ENCODE data around the gene SCNN1B.

The SCNN1B gene

DNA sequence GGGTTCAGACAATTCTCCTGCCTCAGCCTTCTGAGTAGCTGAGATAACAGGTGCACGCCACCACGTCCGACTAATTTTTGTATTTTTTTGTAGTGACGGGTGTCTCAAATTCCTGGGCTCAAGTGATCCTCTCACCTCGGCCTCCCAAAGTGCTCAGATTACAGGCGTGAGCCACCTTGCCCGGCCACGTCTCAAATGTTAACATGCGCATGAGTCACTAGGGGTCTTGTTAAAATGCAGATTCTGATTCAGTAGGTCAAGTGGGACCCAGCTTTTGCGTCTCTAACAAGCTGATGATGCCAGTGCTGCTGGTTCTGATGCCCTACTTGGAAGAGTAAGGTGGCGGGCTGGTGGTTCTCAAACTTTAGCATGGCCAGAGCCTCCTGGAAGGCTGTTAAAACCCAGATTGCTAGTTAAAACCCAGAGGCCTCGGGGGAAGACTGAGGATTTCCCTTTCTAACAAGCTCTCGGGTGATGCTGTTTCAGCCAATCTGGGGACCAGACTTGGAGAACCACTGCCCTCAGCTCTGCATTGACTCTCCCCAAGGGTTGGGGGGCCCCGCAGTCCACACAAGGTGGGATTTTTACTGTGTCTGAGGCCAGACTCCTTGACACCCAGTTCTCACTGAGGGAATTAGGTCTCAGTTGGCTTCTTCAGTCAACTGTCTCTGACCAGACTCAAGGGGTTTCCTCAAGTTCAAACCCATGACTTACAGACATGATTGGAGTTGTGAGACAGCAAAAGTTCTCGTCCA lies 17.9 kb downstream of the SCNN1B start:
- H3K23ac ChIP-seq (ENCODE audit: low read length): no peak overlapping the region
- H3K9me3 ChIP-seq (ENCODE audit: insufficient read depth, low read depth, low read length): peaks cover 3% of the 10 kb centered on the region
- H4K12ac ChIP-seq (ENCODE audit: low read depth, low read length): no peak overlapping the region
- no peaks in the 10 kb centered on the region for H3K79me2 ChIP-seq (ENCODE audit: control insufficient read depth, insufficient read depth, low read length, poor library complexity)
- no peak overlapping the region for H3K4ac ChIP-seq (ENCODE audit: low read depth, low read length)
- H4K91ac ChIP-seq (ENCODE audit: low read depth, low read length): no peak overlapping the region
- H2AK5ac ChIP-seq (ENCODE audit: low read length): no peak overlapping the region
- WGBS (ENCODE audit: extremely low coverage, insufficient coverage, insufficient read length): no CpG with 5 or more reads among the region's 15 CpGs
- H4K8ac ChIP-seq (ENCODE audit: low read depth, low read length): no peak overlapping the region
- no peaks in the 10 kb centered on the region for H3K36me3 ChIP-seq (ENCODE audit: control insufficient read depth in 1 of 2, insufficient read depth in 2 of 2, low read length in 2 of 2)
- no peak overlapping the region for H2BK120ac ChIP-seq (ENCODE audit: insufficient read depth, low read length, poor library complexity)
- H3K27ac ChIP-seq (ENCODE audit: low read depth, low read length): no peak overlapping the region
- H2BK12ac ChIP-seq (ENCODE audit: low read length): no peak overlapping the region
- no peak overlapping the region for H3K4me3 ChIP-seq (ENCODE audit: low read depth, low read length)
- H3K4me2 ChIP-seq (ENCODE audit: low read length): no peak overlapping the region
- no peak overlapping the region for H3K18ac ChIP-seq (ENCODE audit: low read length)
- no peak overlapping the region for H3K9ac ChIP-seq (ENCODE audit: low read length)
- H3K4me1 ChIP-seq (ENCODE audit: control insufficient read depth in 1 of 2, insufficient read depth in 2 of 2, low read length in 2 of 2): no peaks in the 10 kb centered on the region
- no peaks in the 10 kb centered on the region for H3K27me3 ChIP-seq (ENCODE audit: insufficient read depth, low read length)
- no peak for DNase-seq
- no peak overlapping the region for H2AFZ ChIP-seq (ENCODE audit: insufficient read depth, low read length, poor library complexity)
- no peak overlapping the region for H2BK5ac ChIP-seq (ENCODE audit: low read depth, low read length, poor library complexity)
- no peak overlapping the region for H3K14ac ChIP-seq (ENCODE audit: low read length)
- H3K79me1 ChIP-seq (ENCODE audit: low read length): no peaks in the 10 kb centered on the region

DNA sequence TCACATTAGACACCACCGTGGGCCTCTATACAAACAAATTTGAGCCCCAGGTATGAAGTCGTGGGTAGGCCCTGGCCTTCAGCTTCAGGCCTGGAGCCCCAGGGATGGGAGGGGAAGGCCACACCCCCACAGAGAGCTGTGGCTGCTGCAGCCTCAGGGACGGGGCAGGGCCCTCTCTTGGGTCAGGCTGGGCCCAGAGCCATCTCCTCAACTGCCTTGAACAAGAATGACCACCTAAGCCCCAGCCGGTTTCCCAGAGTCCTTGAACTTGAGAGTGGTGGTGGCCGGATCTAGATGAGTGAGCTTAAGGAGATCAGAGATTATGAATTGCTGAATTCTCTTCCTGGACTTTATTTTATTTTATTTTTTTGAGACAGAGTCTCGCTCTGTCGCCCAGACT lies 18.6 kb downstream of the SCNN1B start:
- H2AFZ ChIP-seq (ENCODE audit: insufficient read depth, low read length, poor library complexity): no peak overlapping the region
- H3K79me2 ChIP-seq (ENCODE audit: control insufficient read depth, insufficient read depth, low read length, poor library complexity): no peaks in the 10 kb centered on the region
- no peak overlapping the region for H3K4me2 ChIP-seq (ENCODE audit: low read length)
- no peak overlapping the region for H3K4me3 ChIP-seq (ENCODE audit: low read depth, low read length)
- no peak overlapping the region for H3K9ac ChIP-seq (ENCODE audit: low read length)
- H4K12ac ChIP-seq (ENCODE audit: low read depth, low read length): no peak overlapping the region
- no peak overlapping the region for H3K23ac ChIP-seq (ENCODE audit: low read length)
- H4K91ac ChIP-seq (ENCODE audit: low read depth, low read length): no peak overlapping the region
- no peak overlapping the region for H2AK5ac ChIP-seq (ENCODE audit: low read length)
- H3K79me1 ChIP-seq (ENCODE audit: low read length): no peaks in the 10 kb centered on the region
- H4K8ac ChIP-seq (ENCODE audit: low read depth, low read length): no peak overlapping the region
- no peak overlapping the region for H2BK5ac ChIP-seq (ENCODE audit: low read depth, low read length, poor library complexity)
- no peaks in the 10 kb centered on the region for H3K36me3 ChIP-seq (ENCODE audit: control insufficient read depth in 1 of 2, insufficient read depth in 2 of 2, low read length in 2 of 2)
- no peak overlapping the region for H3K14ac ChIP-seq (ENCODE audit: low read length)
- H3K4ac ChIP-seq (ENCODE audit: low read depth, low read length): no peak overlapping the region
- H3K27me3 ChIP-seq (ENCODE audit: insufficient read depth, low read length): no peaks in the 10 kb centered on the region
- H3K4me1 ChIP-seq (ENCODE audit: control insufficient read depth in 1 of 2, insufficient read depth in 2 of 2, low read length in 2 of 2): no peaks in the 10 kb centered on the region
- WGBS (ENCODE audit: extremely low coverage, insufficient coverage, insufficient read length): no CpG with 5 or more reads among the region's 7 CpGs
- no peak overlapping the region for H2BK12ac ChIP-seq (ENCODE audit: low read length)
- no peak for DNase-seq
- H3K27ac ChIP-seq (ENCODE audit: low read depth, low read length): no peak overlapping the region
- H3K18ac ChIP-seq (ENCODE audit: low read length): no peak overlapping the region
- peaks cover 3% of the 10 kb centered on the region for H3K9me3 ChIP-seq (ENCODE audit: insufficient read depth, low read depth, low read length)
- H2BK120ac ChIP-seq (ENCODE audit: insufficient read depth, low read length, poor library complexity): no peak overlapping the region

DNA sequence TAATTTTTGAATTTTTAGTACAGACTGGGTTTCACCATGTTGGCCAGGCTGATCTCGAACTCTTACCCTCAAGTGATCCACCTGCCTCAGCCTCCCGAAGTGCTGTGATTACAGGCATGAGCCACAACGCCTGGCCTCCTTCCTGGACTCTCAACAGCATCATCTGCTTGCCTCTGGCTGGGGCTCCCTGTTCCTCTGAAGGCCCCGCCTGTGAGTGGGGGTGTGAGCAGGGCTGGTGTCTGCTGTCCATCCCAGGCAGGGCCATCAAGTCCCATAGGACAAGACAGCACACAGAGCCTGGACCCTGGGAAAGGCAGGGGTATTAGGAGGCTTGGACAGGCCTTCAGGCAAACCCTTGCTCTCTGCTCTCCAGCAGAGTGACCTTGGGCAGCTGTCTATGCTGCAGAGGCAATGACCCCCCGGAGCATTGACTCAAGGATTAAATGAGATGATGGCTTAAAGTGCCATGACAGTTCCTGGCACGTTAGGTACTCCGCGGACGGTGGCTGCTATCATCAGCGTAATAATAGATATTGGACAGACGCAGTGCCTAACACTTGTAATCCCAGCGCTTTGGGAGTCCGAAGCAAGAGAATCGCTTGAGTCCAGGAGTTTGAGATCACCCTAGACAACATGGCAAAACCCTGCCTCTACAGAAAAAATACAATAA lies 19.2 kb downstream of the SCNN1B start:
- Histone ChIP-seq H3K4ac (ENCODE audit: low read depth, low read length) (no peak overlapping the region), H3K36me3 (ENCODE audit: control insufficient read depth in 1 of 2, insufficient read depth in 2 of 2, low read length in 2 of 2) (no peaks in the 10 kb centered on the region), H2BK12ac (ENCODE audit: low read length) (no peak overlapping the region), H2BK5ac (ENCODE audit: low read depth, low read length, poor library complexity) (no peak overlapping the region), H4K91ac (ENCODE audit: low read depth, low read length) (no peak overlapping the region), H4K8ac (ENCODE audit: low read depth, low read length) (no peak overlapping the region), H2AFZ (ENCODE audit: insufficient read depth, low read length, poor library complexity) (no peak overlapping the region), H3K4me1 (ENCODE audit: control insufficient read depth in 1 of 2, insufficient read depth in 2 of 2, low read length in 2 of 2) (no peaks in the 10 kb centered on the region), H2AK5ac (ENCODE audit: low read length) (no peak overlapping the region), H4K12ac (ENCODE audit: low read depth, low read length) (no peak overlapping the region), H3K79me2 (ENCODE audit: control insufficient read depth, insufficient read depth, low read length, poor library complexity) (no peaks in the 10 kb centered on the region), H3K14ac (ENCODE audit: low read length) (no peak overlapping the region), H3K4me3 (ENCODE audit: low read depth, low read length) (no peak overlapping the region), H3K23ac (ENCODE audit: low read length) (no peak overlapping the region), H3K18ac (ENCODE audit: low read length) (no peak overlapping the region), H3K79me1 (ENCODE audit: low read length) (no peaks in the 10 kb centered on the region), H3K9ac (ENCODE audit: low read length) (no peak overlapping the region), H2BK120ac (ENCODE audit: insufficient read depth, low read length, poor library complexity) (no peak overlapping the region), H3K4me2 (ENCODE audit: low read length) (no peak overlapping the region), H3K27me3 (ENCODE audit: insufficient read depth, low read length) (no peaks in the 10 kb centered on the region), H3K9me3 (ENCODE audit: insufficient read depth, low read depth, low read length) (peaks cover 3% of the 10 kb centered on the region), H3K27ac (ENCODE audit: low read depth, low read length) (no peak overlapping the region)
- DNase-seq: no peak
- no CpG with 5 or more reads among the region's 14 CpGs for WGBS (ENCODE audit: extremely low coverage, insufficient coverage, insufficient read length)

DNA sequence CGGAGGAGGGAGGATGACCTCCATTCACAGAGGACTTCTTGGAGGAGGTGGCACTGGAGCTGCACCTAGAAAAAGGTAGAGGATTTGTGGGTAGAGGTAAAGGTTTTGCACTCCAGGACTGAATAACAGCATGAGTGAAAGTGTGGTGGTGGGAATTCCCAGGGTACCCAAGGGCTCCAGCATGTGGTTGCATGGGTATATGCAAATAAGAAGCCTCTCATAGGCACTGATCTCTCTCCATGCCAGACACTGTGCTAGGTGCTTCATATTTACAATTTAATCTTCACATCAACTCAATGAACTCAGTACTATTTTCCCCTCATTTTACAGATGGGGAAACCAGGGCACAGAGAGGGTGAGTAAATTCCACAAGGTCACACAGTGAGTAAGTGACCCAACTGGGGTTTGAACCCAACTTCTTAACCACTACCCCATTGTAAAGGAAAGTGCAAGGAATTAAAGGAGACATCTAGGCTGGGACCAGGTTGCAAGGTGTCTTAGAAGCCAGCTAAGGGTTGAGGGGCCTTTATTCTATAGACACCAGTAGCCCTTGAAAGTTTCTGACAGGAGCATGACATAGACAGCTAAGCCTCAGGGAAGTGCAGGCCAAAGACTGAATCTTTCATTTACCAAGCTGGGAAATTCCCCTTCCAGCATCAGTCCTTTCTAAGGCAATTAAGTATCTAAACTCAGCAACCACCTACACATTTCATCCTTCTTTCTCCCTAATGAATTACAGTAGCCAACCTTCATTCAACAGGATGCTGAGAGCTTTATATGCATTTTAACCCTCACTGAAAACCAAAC lies 21.3 kb downstream of the SCNN1B start:
- no CpG with 5 or more reads among the region's 1 CpG for WGBS (ENCODE audit: extremely low coverage, insufficient coverage, insufficient read length)
- no peak overlapping the region for H3K23ac ChIP-seq (ENCODE audit: low read length)
- H3K79me2 ChIP-seq (ENCODE audit: control insufficient read depth, insufficient read depth, low read length, poor library complexity): no peaks in the 10 kb centered on the region
- H2BK120ac ChIP-seq (ENCODE audit: insufficient read depth, low read length, poor library complexity): no peak overlapping the region
- no peak overlapping the region for H3K4ac ChIP-seq (ENCODE audit: low read depth, low read length)
- no peak overlapping the region for H3K4me2 ChIP-seq (ENCODE audit: low read length)
- DNase-seq: no peak
- no peaks in the 10 kb centered on the region for H3K27me3 ChIP-seq (ENCODE audit: insufficient read depth, low read length)
- no peak overlapping the region for H2BK12ac ChIP-seq (ENCODE audit: low read length)
- no peaks in the 10 kb centered on the region for H3K79me1 ChIP-seq (ENCODE audit: low read length)
- H3K9me3 ChIP-seq (ENCODE audit: insufficient read depth, low read depth, low read length): no peaks in the 10 kb centered on the region
- H3K36me3 ChIP-seq (ENCODE audit: control insufficient read depth in 1 of 2, insufficient read depth in 2 of 2, low read length in 2 of 2): no peaks in the 10 kb centered on the region
- no peak overlapping the region for H4K8ac ChIP-seq (ENCODE audit: low read depth, low read length)
- H3K9ac ChIP-seq (ENCODE audit: low read length): no peak overlapping the region
- no peak overlapping the region for H2AK5ac ChIP-seq (ENCODE audit: low read length)
- no peak overlapping the region for H2BK5ac ChIP-seq (ENCODE audit: low read depth, low read length, poor library complexity)
- no peak overlapping the region for H3K14ac ChIP-seq (ENCODE audit: low read length)
- H3K4me1 ChIP-seq (ENCODE audit: control insufficient read depth in 1 of 2, insufficient read depth in 2 of 2, low read length in 2 of 2): no peaks in the 10 kb centered on the region
- H3K4me3 ChIP-seq (ENCODE audit: low read depth, low read length): no peak overlapping the region
- H3K18ac ChIP-seq (ENCODE audit: low read length): no peak overlapping the region
- no peak overlapping the region for H4K12ac ChIP-seq (ENCODE audit: low read depth, low read length)
- no peak overlapping the region for H2AFZ ChIP-seq (ENCODE audit: insufficient read depth, low read length, poor library complexity)
- no peak overlapping the region for H4K91ac ChIP-seq (ENCODE audit: low read depth, low read length)
- H3K27ac ChIP-seq (ENCODE audit: low read depth, low read length): no peak overlapping the region
